ENCODE measurements around the gene ZNF57. TPM values are rescaled to one million over a fixed set of nuclear protein-coding genes. Genes with fewer than 3 reads are reported as not detected.
"Not testable (repeated sequence)": the region's sequence is repeated elsewhere in the genome, so short reads cannot be mapped to it uniquely, and the experiment has no call there.

The ZNF57 gene
- total and polyA plus RNA-seq, 12 donors: 1.0 to 5.5 (median 3.0) TPM

GRCh38 chr19:2887391-2887914 lies 13.3 kb upstream of the ZNF57 start:
- WGBS, 2 donors: 26 to 32% methylated on average over 9 of the region's 9 CpGs
- Histone ChIP-seq H3K4me1 (peaks cover 0 to 10% (median 4%) of the 10 kb centered on the region in 9 donors), H3K27ac (peak overlapping the region in 1 of 10 donors; percentile 12), H3K27me3 (peaks cover 0 to 3% (median 0%) of the 10 kb centered on the region in 7 donors), H3K9me3 (no peaks in the 10 kb centered on the region), H3K4me3 (no peak overlapping the region), H3K36me3 (no peaks in the 10 kb centered on the region)
- DNase-seq (no peak), ATAC-seq (peak; percentile 34 to 78 (median 71))
- intact Hi-C loops (cut with DNase I): loop anchor here in 5 of 10 donors (5.0 to 10.0 kb wide), 3 partner anchors 57 to 277 kb away; partner anchors contain the start of gene ZNF77 (in 1 of the 5)
- TF ChIP-seq CTCF (IDR thresholded peaks at IDR 0.05): peak; percentile 50 to 76 (median 70)

- Histone ChIP-seq H3K27ac (peak overlapping the region in 4 of 10 donors; percentile 9 to 61 (median 24)), H3K4me3 (peak overlapping the region in 8 of 10 donors; percentile 25 to 50 (median 36)), H3K9me3 (no peaks in the 10 kb centered on the region), H3K36me3 (no peaks in the 10 kb centered on the region), H3K4me1 (peaks cover 0 to 10% (median 4%) of the 10 kb centered on the region in 9 donors), H3K27me3 (peaks cover 0 to 3% (median 0%) of the 10 kb centered on the region in 7 donors)
- ATAC-seq: peak in 5 of 8 donors; percentile 47 to 67 (median 63)
- DNase-seq: peak in 1 of 2 donors; percentile 33
- TF ChIP-seq CTCF (IDR thresholded peaks at IDR 0.05): peak in 3 of 9 donors; percentile 15 to 30 (median 17)
- intact Hi-C loops (cut with DNase I): loop anchor here in 5 of 10 donors (5.0 to 10.0 kb wide), 3 partner anchors 56 to 276 kb away; partner anchors contain the start of gene ZNF77 (in 1 of the 5)
- WGBS, 2 donors: 57 to 66% methylated on average over 37 of the region's 37 CpGs
Measured at GRCh38 chr19:2888731-2889224, 11.9 kb upstream of the ZNF57 start.

DNA sequence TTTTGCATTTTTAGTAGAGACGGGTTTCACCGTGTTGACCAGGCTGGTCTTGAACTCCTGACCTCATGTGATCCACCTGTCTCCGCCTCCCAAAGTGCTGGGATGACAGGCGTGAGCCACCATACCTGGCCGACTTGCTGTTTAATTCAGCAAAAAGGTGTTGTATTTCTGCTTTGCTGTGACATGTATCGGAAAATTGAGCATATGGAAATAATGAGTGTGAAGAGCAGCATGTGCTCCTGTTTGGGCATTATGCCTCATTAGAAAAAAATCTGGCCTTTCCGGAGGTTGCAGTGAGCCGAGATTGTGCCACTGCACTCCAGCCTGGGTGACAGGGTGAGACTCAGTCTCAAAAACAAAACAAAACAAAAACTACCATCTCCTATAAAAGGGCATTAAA lies 10.2 kb upstream of the ZNF57 start:
- 84 to 86% methylated on average over 8 of the region's 8 CpGs for WGBS, 2 donors
- intact Hi-C loops (cut with DNase I): loop anchor here in 1 of 10 donors (10.0 kb wide), 1 partner anchor 54 kb away; the partner anchor contains the start of gene ZNF77
- H3K9me3 ChIP-seq, H3K36me3 ChIP-seq, DNase-seq, ATAC-seq, H3K4me3 ChIP-seq, H3K27me3 ChIP-seq, H3K27ac ChIP-seq: not testable (repeated sequence)
- peaks cover 0 to 11% (median 4%) of the 10 kb centered on the region in 9 donors for H3K4me1 ChIP-seq

- no peak overlapping the region for H3K27ac ChIP-seq
- DNase-seq: no peak
- ATAC-seq: no peak
- H3K27me3 ChIP-seq: peaks cover 0 to 3% (median 0%) of the 10 kb centered on the region in 7 donors
- H3K4me1 ChIP-seq: peaks cover 0 to 11% (median 5%) of the 10 kb centered on the region in 9 donors
- peaks cover 0 to 19% (median 12%) of the 10 kb centered on the region in 11 donors for H3K9me3 ChIP-seq
- WGBS, 2 donors: 78 to 81% methylated on average over 8 of the region's 8 CpGs
- no peak overlapping the region for H3K4me3 ChIP-seq
- TF ChIP-seq CTCF (IDR thresholded peaks at IDR 0.05): no peak
- intact Hi-C loops (cut with DNase I): loop anchor here in 1 of 10 donors (10.0 kb wide), 1 partner anchor 48 kb away; the partner anchor contains the start of gene ZNF77
- no peaks in the 10 kb centered on the region for H3K36me3 ChIP-seq
Measured at GRCh38 chr19:2896694-2897093, 4.0 kb upstream of the ZNF57 start.

Measured in heart right ventricle (tissue), 16 donors.